OCI-LY1 (cell line): ENCODE data around the gene PDZRN3.

Experiments used
- H2AFZ ChIP-seq: fragments of 200-600 bp; sonication (generic), shearing (Covaris generic); 2 replicates; pipeline ENCODE4 v1.6.0; 2014; ENCODE audit warnings: antibody characterized with exemption, mild to moderate bottlenecking, low read length
- H3F3A ChIP-seq: fragments of 200-600 bp; sonication (generic), shearing (Covaris generic); 2 replicates; pipeline ENCODE4 v1.6.0; 2014; ENCODE audit warnings: mild to moderate bottlenecking, antibody characterized with exemption, low read length, moderate library complexity; ENCODE audit not compliant: insufficient read depth
- H3K27ac ChIP-seq: fragments of 200-600 bp; sonication (generic); 2 replicates; pipeline ENCODE4 v1.5.1; 2014; ENCODE audit warnings: low read length, mixed run types, mild to moderate bottlenecking, low read depth; ENCODE audit not compliant: poor library complexity, severe bottlenecking
- H3K27me3 ChIP-seq: fragments of 200-600 bp; sonication (generic); 2 replicates; pipeline ENCODE4 v1.6.0; 2014; ENCODE audit warnings: antibody characterized with exemption, mild to moderate bottlenecking, low read length, moderate library complexity; ENCODE audit not compliant: insufficient read depth
- H3K36me3 ChIP-seq: fragments of 200-600 bp; sonication (generic); 2 replicates; pipeline ENCODE4 v1.6.1; 2014; ENCODE audit warnings: mild to moderate bottlenecking, antibody characterized with exemption, low read length, moderate library complexity, mixed read lengths; ENCODE audit not compliant: insufficient read depth
- H3K4me1 ChIP-seq: fragments of 200-600 bp; sonication (generic); 2 replicates; pipeline ENCODE4 v1.5.1; 2014; ENCODE audit warnings: mild to moderate bottlenecking, low read length, moderate library complexity; ENCODE audit not compliant: insufficient read depth, severe bottlenecking
- H3K4me2 ChIP-seq: fragments of 200-600 bp; sonication (generic), shearing (Covaris generic); 2 replicates; pipeline ENCODE4 v1.6.1; 2014; ENCODE audit warnings: low read length
- H3K4me3 ChIP-seq: fragments of 200-600 bp; sonication (generic); 2 replicates; pipeline ENCODE4 v1.5.1; 2014; ENCODE audit warnings: low read length, low read depth, mild to moderate bottlenecking, mixed read lengths; ENCODE audit not compliant: poor library complexity, severe bottlenecking
- H3K79me2 ChIP-seq: fragments of 200-600 bp; shearing (Covaris generic); 2 replicates; pipeline ENCODE4 v1.6.1; 2016; ENCODE audit warnings: mixed run types, low read length, mixed read lengths; ENCODE audit not compliant: insufficient read depth
- H3K9ac ChIP-seq: fragments of 200-600 bp; sonication (generic), shearing (Covaris generic); 2 replicates; pipeline ENCODE4 v1.6.1; 2014; ENCODE audit warnings: mild to moderate bottlenecking, low read length, mixed read lengths
- H3K9me2 ChIP-seq: fragments of 200-600 bp; sonication (generic), shearing (Covaris generic); 2 replicates; pipeline ENCODE4 v1.6.1; 2014; ENCODE audit warnings: low read depth, mild to moderate bottlenecking, low read length, mixed read lengths
- H3K9me3 ChIP-seq: fragments of 200-600 bp; shearing (Covaris generic); 2 replicates; pipeline ENCODE4 v1.6.1; 2014; ENCODE audit warnings: low read length, mixed read lengths
- H4K20me1 ChIP-seq: fragments of 200-600 bp; sonication (generic), shearing (Covaris generic); 2 replicates; pipeline ENCODE4 v1.6.0; 2016; ENCODE audit warnings: mild to moderate bottlenecking, low read length; ENCODE audit not compliant: insufficient read depth
- CTCF ChIP-seq: fragments of 200-600 bp; sonication (generic), shearing (Covaris generic); IDR thresholded peaks from 2 replicates; pipeline ENCODE4 v1.5.1; 2017; ENCODE audit warnings: mild to moderate bottlenecking, antibody characterized with exemption, low read length, moderate library complexity, mixed read lengths
- EZH2 ChIP-seq: fragments of 200-600 bp; sonication (generic), shearing (Covaris generic); IDR thresholded peaks from 2 replicates; pipeline ENCODE4 v1.8.0; 2017; ENCODE audit warnings: borderline replicate concordance, mixed run types, mild to moderate bottlenecking, antibody characterized with exemption, low read length, moderate library complexity, mixed read lengths

Gene PDZRN3

DNA sequence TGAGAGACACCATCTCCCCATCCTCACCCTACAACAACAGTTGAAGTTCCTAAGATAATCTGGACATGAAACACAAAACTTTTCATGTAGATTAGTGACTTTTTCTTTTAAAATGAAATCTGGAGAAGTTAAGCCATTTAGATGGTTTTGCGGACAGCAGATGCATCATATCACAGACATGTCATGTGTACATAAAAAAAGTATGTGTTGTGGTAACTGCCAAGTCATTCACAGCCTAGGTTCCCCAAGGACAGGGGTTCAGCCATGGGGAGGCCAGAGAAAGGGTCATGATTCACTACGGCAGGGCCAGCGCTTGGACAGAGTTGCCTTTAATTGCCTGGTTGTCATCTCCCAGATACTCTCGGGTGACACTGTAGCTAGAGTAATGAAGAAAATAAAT, 163.2 kb downstream of the PDZRN3 start:
- no peaks in the 10 kb centered on the region for H3K4me1 ChIP-seq
- H3K9me3 ChIP-seq: no peaks in the 10 kb centered on the region
- no peak overlapping the region for H3K4me3 ChIP-seq
- H3K27me3 ChIP-seq: no peaks in the 10 kb centered on the region
- no peaks in the 10 kb centered on the region for H3K9me2 ChIP-seq
- H3F3A ChIP-seq: no peaks in the 10 kb centered on the region
- no peaks in the 10 kb centered on the region for H3K36me3 ChIP-seq
- H3K4me2 ChIP-seq: no peak overlapping the region
- TF ChIP-seq EZH2 (no peak), CTCF (no peak)
- H4K20me1 ChIP-seq: no peaks in the 10 kb centered on the region
- no peaks in the 10 kb centered on the region for H3K79me2 ChIP-seq
- no peak overlapping the region for H3K9ac ChIP-seq
- H2AFZ ChIP-seq: no peak overlapping the region
- H3K27ac ChIP-seq: no peak overlapping the region

GRCh38 chr3:73459711-73460110, 165.0 kb downstream of the PDZRN3 start:
- peaks cover 3% of the 10 kb centered on the region for H3K4me1 ChIP-seq
- no peaks in the 10 kb centered on the region for H3K9me3 ChIP-seq
- H3K79me2 ChIP-seq: no peaks in the 10 kb centered on the region
- no peaks in the 10 kb centered on the region for H3K27me3 ChIP-seq
- H2AFZ ChIP-seq: no peak overlapping the region
- H4K20me1 ChIP-seq: no peaks in the 10 kb centered on the region
- H3K4me3 ChIP-seq: no peak overlapping the region
- H3K36me3 ChIP-seq: no peaks in the 10 kb centered on the region
- no peak for TF ChIP-seq CTCF
- no peak for TF ChIP-seq EZH2
- H3K9ac ChIP-seq: no peak overlapping the region
- H3K4me2 ChIP-seq: no peak overlapping the region
- no peaks in the 10 kb centered on the region for H3K9me2 ChIP-seq
- no peak overlapping the region for H3K27ac ChIP-seq
- no peaks in the 10 kb centered on the region for H3F3A ChIP-seq

- H3K4me2 ChIP-seq: no peak overlapping the region
- TF ChIP-seq EZH2 (no peak), CTCF (no peak)
- H3F3A ChIP-seq: no peaks in the 10 kb centered on the region
- H3K9me3 ChIP-seq: no peaks in the 10 kb centered on the region
- no peak overlapping the region for H3K27ac ChIP-seq
- no peak overlapping the region for H3K9ac ChIP-seq
- no peak overlapping the region for H3K4me3 ChIP-seq
- no peaks in the 10 kb centered on the region for H4K20me1 ChIP-seq
- H3K9me2 ChIP-seq: no peaks in the 10 kb centered on the region
- no peaks in the 10 kb centered on the region for H3K36me3 ChIP-seq
- no peaks in the 10 kb centered on the region for H3K27me3 ChIP-seq
- H2AFZ ChIP-seq: no peak overlapping the region
- no peaks in the 10 kb centered on the region for H3K79me2 ChIP-seq
- H3K4me1 ChIP-seq: peaks cover 45% of the 10 kb centered on the region
Observed at GRCh38 chr3:73453666-73454065, 171.1 kb downstream of the PDZRN3 start.
